DMS153 (cell line): ENCODE measurements around the gene LYAR.
"Not testable (repeated sequence)": the region's sequence is repeated elsewhere in the genome, so short reads cannot be mapped to it uniquely, and the experiment has no call there.

Source experiments
- DNase-seq: peaks from one replicate; lab custom pipeline; 2025; lab: John Stamatoyannopoulos, UW

LYAR gene

DNA sequence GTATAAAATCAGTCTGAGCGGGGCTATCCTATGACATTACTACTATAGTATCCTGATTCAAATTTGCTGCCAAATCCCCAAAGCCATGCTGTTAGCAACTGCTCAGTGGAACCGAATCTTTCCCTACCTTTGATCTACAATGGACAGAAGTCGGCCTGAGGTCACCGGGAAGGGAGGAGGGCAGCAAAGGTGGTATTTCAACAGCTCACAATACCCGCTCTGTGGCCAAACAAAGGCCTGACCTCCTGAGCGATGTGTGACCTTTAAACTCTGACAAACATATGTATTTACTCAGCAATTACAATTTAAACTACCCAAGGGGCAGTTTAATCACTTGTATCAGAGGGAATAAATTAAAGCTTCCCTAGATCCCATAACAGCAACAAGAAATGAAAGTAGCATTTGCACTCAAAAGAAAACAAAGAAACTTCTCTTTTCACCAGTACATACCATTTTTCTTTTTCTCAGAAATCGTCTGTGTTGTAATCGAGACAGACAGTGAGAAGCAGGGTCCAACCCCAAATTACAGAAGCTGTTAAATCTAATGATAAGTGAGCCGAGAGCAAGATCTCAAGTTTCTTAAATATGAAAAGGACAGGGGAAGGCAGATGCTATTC, 30.4 kb downstream of the LYAR start:
- DNase-seq = no peak

DNA sequence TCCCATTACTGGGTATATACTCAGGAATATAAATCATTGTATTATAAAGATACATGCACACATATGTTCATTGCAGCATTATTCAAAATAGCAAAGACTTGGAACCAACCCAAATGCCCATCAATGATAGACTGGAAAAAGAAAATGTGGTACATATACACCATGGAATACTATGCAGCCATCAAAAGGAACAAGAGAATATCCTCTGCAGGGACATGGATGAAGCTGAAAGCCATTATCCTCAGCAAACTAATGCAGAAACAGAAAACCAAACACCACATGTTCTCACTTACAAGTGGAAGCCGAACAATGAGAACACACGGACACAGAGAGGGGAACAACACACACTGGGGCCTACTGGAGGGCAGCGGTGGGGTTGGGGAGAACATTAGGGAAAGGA, 32.2 kb downstream of the LYAR start:
- DNase-seq = not testable (repeated sequence)

DNA sequence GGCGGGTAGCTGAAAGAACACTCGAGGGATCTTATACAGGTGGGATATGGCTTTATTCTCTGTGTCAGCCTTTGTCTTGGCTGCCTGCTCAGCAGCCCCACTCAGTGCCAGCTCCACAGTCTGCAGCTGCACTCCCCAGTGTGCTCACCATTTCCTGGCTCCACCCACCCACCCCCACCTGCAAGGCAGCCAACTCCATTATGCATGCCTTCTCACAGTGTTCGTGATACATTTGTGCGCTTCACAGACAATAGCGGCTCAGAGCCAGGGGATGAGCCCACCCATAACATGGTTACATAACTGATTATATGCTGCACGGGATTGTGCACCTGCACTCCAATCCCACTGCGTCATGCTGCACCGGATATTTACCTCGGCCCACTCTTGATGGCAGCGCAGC, 33.2 kb downstream of the LYAR start:
- DNase-seq = no peak

DNA sequence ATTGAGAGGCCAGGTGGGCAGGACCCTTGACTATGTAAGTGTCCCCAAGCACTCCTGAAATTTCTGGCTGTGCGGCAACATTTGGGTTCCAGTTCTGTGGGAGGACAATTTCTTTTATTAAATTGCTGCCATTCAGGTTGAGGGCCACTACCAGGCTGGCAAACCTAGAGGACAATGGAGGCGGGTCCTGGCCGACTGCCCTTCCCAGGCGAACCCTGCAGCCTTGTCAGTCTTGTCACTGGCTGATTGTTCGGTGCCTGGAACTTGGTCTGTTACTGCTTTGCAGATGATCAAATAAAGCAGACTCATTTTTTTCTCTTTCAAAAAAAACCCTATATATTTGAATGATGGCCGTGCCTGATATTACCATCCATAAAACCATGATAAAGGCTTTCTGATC, 35.3 kb downstream of the LYAR start:
- DNase-seq = no peak

DNA sequence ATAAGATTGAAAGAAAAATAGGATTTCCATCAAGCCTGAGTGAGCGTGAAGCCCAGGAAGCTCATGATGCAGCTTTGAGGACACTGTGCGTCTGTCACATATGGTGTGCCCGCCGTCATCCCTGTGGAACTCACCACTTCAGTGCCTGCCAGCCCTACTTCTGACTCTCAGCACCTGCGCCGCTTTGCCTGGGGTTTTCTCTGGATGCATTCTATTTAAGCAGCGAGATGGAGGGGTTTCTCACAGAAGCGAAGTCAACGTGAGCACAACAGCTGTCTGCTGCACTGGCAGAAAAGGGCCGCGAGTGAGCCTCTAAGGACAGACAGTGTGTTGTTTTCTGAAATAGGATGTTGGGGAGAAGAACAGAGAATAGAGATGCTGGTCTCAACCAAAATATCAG, 35.8 kb downstream of the LYAR start:
- DNase-seq = no peak

DNA sequence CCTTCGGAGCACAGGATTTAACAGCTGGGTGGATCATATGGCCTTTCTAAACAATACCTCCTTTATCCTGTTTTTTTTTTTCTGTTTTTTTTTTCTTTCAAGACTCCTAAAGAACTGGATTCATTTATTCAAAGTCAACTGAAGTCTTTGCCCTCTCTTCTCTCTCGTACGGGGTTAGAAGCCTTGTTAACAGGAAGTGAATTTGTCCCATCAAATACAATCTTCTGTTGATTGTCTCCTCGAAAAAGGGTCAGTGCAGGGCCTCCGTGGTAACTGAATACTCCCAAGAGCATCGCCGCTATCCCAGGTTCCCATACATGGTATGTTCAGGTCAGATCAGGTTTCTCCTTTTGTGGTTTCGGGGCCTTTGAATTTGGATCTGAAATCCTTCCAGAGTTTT, 40.1 kb downstream of the LYAR start:
- no peak for DNase-seq

DNA sequence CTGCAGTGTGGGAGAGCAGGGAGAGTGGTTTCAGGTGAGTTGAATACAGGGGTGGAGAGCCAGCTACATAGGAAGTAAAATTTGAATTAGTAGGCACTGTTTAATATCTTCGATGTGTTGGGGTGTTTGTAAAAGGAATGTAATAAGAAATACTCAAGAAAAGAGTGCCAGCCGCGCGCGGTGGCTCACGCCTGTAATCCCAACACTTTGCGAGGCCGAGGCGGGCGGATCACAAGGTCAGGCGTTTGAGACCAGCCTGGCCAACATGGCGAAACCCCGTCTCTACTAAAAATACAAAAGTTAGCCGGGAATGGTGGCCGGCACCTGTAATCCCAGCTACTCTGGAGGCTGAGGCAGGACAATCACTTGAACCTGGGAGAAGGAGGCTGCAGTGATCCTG, 40.6 kb downstream of the LYAR start:
- not testable (repeated sequence) for DNase-seq

DNA sequence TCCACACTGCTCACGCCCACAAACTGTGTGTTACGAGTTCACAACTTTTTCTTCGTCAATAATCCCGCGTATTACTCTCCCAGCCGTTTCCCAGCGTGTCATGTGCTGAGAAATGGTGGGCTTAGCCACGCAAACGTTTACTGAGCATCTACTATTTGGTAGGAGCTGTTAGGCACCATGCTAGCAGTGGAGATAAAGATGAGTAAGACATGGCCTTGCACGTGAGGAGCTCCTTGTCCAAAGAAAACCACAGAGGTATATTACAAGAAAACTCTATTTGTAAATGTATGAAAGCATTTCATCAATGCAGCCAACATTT, 41.1 kb downstream of the LYAR start:
- DNase-seq = no peak

DNA sequence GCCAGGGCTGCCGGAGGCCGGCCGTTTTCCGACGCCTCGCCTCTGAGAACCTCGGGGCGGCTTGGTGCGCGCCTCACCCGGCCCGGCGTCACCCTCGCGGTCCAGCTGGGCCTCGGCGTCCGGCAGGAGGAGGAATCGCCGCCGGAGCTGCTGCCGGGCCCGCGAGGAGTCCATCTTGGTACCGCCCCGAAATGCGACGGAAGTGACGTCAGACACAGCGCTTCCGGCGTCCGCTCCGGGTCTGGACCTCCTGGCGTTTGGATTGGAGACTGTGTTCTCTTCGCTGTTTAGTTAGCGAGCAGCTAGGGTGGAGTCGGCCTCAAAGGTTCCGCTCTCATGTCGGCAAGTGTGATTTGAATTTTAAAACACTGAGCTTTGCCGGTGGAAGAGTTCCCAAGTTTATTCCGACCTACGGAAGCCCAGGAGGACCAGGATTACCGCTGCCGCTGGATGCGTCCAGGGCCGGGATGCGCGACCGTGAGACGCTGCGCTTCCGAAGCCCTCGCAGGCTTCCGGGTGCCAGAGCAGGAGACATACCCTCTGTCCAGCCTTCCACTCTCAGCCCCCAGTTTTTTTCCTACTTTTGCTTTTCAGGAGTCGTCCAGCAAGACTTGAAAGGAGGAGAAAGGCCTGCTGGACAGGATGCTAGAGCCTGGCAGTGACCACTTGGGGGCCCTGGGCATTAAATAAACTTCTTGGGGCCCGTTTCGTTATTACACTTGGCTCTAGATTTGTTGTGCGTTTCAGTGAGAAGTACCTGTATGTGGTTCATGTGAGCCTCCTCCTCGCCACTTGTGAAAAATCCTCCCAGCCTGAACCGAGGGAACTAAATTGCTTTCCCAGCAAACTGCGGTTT, 41.7 kb downstream of the LYAR start, which contains the start of gene TMEM128:
TSS of gene TMEM128 (minus strand) at position 195 of the 856 bp plus-strand sequence. CDS start at position 174, 21 bp downstream.
- peak; percentile 58 for DNase-seq

DNA sequence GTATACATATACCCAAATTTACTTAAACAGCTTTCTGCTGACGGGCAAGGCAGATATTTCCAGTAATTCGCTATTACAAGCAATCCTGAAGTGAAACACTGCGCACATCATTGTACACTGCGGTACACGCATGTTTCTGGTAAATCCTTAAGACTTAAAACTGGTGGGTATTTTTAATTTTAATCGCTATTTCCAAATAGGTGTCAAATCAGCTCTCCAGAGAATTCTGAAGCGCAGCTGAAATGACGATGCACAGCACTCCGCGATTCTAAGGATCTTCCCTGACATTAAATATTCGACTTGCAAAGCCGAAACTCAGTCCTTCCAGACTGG, 42.3 kb downstream of the LYAR start:
- DNase-seq = no peak

DNA sequence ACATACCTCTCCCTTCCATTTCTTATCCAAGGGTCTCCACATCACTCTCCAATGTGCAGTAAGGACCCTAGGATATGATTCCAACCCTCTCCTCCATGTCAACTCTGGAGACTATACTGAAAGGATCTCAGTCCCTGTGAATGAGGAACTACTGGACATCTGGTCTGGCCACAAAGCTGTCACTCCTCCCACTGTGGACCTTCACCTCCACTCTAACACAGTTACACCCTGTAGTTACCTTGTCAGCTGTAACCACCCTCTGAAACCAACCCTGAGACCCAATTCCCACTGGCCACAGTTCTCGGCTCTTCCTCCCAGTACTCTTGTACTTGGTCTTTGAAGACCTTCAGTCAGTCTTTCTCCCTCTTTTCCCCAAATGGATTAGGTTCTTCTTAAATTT, 44.8 kb downstream of the LYAR start:
- DNase-seq = no peak

DNA sequence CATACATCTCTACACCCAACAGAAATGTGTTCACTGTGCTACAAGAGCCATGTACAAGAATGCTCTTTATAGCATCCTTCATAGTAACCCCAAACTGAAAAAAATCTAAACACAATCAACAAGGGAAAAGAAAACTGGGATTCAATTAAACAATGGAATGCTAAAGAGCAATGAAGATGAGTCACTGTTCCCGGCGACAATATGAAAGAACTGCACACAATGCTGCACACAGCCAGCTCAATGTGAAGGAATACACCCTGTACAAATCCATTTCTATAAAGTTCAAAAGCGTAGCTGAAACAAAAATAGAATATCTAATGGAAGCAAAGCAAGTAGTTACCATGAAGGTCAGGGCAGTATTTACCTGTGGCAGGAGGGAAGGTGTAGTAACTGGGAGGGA, 50.4 kb downstream of the LYAR start:
- DNase-seq = not testable (repeated sequence)

DNA sequence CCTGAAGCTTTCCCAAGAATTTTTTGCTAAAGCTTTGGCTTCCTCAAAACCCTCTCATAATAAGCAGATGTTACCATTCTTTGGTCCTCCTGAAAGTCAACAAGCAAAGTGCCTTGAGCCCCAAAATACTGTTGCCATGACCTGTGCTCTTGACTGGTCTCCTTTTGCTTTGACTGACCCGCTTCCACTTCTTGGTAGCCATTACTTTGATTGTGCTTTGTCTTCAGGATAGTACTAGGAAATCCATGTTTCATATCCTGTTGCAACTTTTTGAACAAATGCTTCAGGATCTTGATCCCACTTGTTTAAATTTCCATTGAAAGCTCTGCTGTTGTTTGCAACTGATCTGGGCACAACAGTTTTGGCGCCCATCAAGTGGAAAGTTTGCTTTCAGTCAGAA, 56.3 kb downstream of the LYAR start:
- DNase-seq = no peak

DNA sequence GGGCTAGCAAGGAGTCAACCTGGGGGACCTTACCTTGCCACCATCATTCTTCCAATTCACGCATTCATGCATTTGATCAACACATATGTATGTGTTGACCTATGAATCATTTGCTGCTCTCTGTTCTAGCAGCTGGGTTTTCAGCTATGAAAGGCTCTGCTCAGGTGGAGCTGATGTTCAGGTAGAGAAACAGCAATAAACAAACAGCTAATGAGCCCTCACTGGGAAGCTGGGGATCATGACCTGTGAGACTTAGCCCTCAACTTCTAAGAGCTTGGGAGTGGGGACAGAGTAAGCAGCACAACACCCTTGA, 61.6 kb downstream of the LYAR start:
- no peak for DNase-seq

DNA sequence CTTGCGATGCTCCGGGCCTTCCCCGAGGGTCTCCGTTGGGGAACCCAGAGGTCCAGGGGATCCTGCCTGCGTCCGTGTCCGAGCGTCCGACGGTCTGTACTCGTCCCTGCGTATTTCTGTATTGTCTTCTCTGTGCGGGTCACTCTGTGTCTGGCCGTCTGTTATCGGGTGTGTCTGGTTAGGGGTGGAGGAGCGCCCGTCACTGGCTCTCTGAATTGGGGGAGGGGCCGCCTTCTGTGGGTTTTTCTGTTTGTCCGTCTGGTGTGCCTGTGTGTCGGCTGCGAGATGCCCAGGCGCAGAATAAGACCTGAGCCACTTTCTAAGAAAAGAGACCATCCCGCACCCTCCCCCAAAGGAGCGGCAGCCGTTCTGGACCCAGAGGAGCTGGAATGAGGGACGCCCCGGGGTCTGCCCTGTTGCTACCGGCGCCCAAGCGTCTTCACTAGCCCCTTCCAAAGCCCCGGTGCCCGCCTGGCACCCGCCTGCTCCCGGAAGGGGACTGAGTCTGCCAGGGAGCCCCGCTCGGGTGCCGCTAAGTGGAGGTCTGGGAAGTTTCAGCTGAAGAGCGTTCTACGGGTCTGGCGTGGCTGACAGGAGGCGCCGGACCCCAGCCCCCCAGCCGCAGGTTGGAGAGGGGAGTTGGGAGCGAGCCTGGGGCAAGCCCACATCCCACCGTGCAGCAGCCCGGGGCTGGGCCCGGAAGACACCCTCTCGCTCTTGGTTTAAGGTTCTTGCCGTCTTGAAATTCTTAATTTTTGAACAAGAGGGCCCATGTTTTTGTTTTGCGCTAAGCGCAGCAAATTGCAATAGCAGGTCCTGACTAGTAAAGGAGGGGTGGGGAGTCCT, 62.2 kb downstream of the LYAR start:
- DNase-seq = no peak

DNA sequence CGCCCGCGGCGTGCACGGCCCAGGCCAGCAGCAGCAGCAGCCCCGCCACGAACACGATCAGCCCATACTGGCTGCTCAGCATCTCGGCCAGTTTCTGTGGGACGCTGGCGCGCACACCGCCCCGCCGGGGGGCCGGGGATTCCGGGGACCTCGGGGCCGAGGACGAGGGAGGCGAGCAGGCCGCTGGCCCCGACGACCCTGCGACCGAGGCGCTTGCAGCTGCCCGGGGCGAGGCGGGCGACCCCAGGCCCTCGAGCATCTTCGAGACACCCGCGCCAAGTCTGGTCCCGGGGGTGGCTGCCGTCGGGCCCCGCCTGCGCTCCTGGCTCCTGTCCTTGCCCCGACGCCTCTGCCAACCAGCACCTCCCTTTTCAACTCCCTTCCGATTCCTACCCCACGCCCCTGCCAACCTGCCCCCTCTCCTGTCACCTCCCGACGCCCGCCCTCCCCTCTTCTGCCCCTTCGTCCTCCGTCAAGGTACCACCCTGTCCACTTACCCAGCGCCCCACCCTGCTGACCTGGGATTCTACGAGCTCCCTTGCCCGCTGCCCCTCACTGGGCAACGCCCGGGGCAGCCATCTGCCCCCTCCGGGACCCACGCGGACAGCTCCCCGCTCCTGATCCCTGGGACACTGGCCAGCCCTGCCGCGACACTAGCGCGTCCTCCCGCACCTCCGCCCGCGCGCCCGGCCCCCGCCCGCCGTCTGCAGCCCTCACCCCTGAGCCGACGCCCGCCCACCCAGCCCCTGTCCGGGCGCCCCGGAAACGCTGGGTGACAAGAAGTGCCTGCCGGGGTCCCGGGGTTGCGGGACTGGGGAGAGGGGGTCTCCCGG, 63.1 kb downstream of the LYAR start, which contains the start of gene OTOP1:
TSS of gene OTOP1 (minus strand) at position 324 of the 833 bp plus-strand sequence. CDS start at position 259, 65 bp downstream.
- DNase-seq = no peak

DNA sequence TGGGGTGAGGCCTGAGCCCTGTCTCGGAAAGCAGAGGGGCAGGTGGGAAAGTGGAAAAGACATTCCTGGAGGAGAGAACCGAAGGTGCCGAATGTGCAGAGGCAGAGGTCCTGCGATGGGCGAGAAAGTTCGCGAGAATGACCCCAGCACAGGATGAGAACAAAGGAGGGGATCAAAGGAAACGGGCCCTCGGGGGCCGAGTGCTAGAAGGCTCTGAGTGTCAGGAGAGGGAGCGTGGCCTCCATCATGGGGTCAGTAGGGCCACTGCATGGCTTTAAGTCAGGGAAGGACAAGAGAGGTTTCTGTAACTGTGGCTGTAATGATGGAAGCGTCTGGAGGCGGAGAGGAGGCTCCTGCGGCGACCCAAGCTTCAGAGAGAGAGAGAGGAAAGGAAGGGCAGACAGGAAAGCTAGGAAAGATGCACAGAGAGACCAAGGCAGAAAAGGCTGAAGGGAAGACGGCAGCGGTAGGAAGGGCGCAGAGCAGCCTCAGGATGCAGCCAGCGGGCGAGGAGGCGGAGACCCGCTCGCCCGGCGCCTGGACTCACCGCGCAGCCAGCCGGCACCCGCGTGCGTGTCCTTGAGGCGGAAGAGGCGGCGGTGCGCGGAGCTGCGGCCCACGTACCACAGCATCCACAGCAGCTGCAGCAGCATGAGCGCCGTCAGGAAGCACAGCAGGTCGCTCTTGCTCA, 63.9 kb downstream of the LYAR start:
- DNase-seq = no peak
